CD4-positive, alpha-beta T cell (primary cell): ENCODE measurements around the gene MVB12A. TPM values are rescaled to one million over a fixed set of nuclear protein-coding genes. Genes with fewer than 3 reads are reported as not detected.

Experiments used
- ATAC-seq: fragments of 200-7000 bp; cut with Tn5 transposase; one replicate; pipeline ENCODE4 v1.10.0; 2022; ENCODE audit warnings: mild to moderate bottlenecking; ENCODE audit not compliant: poor library complexity
- CTCF ChIA-PET: fragments of 350-600 bp; sonication (Branson Sonifier 250); formaldehyde crosslinking; loops from one replicate; lab custom pipeline; 2021; ENCODE audit warnings: antibody characterized with exemption, inconsistent platforms; lab: Charles Lee
- POLR2A ChIA-PET: fragments of 350-600 bp; sonication (Branson Sonifier 250); formaldehyde crosslinking; loops from one replicate; lab custom pipeline; 2021; ENCODE audit warnings: antibody characterized with exemption, inconsistent platforms; lab: Charles Lee
- DNase-seq, 14 experiments: peaks; one replicate each; pipeline ENCODE4 v3.0.0-alpha.2; 2013 to 2020; ENCODE audit warnings: mixed read lengths in 2 of 14
- H3K27ac ChIP-seq, 2 donors: one replicate each; pipeline versions ENCODE4 v1.5.1 to v1.7.0; 2013; ENCODE audit warnings: low read length in 2 of 2, low read depth in 1 of 2, mild to moderate bottlenecking in 1 of 2
- H3K27me3 ChIP-seq, 2 experiments: 1 replicate in 1 of 2; 2 replicates in 1 of 2; pipeline versions ENCODE4 v1.6.1 to v1.7.0; 2013; ENCODE audit warnings: low read length in 2 of 2, control low read depth in 1 of 2, mild to moderate bottlenecking in 1 of 2, moderate library complexity in 1 of 2; ENCODE audit not compliant: insufficient read depth in 2 of 2, control insufficient read depth in 1 of 2
- H3K36me3 ChIP-seq: one replicate; pipeline ENCODE4 v1.6.1; 2013; ENCODE audit warnings: low read length, control low read depth; ENCODE audit not compliant: insufficient read depth
- H3K4me1 ChIP-seq: one replicate; pipeline ENCODE4 v1.6.1; 2013; ENCODE audit warnings: low read length, control low read depth; ENCODE audit not compliant: insufficient read depth
- H3K4me3 ChIP-seq: one replicate; pipeline ENCODE4 v1.5.1; 2013; ENCODE audit warnings: mild to moderate bottlenecking, low read length, moderate library complexity
- H3K9me3 ChIP-seq, 2 experiments: 1 replicate in 1 of 2; 2 replicates in 1 of 2; pipeline versions ENCODE4 v1.6.1 to v1.7.0; 2013; ENCODE audit warnings: low read length in 2 of 2, mild to moderate bottlenecking in 2 of 2, control low read depth in 1 of 2, moderate library complexity in 1 of 2; ENCODE audit not compliant: control insufficient read depth in 1 of 2, insufficient read depth in 1 of 2
- H3K27ac Mint-ChIP-seq: one replicate; pipeline ENCODE4 v1.8.0; 2020; ENCODE audit warnings: mixed read lengths
- H3K27me3 Mint-ChIP-seq: one replicate; pipeline ENCODE4 v1.8.0; 2021; ENCODE audit warnings: mixed read lengths
- H3K36me3 Mint-ChIP-seq: one replicate; pipeline ENCODE4 v1.8.0; 2021; ENCODE audit warnings: low read depth, mixed read lengths
- H3K4me1 Mint-ChIP-seq: one replicate; pipeline ENCODE4 v1.8.0; 2021; ENCODE audit warnings: low read depth, mixed read lengths
- H3K4me3 Mint-ChIP-seq: one replicate; pipeline ENCODE4 v1.8.0; 2020; ENCODE audit warnings: mild to moderate bottlenecking, mixed read lengths
- H3K9me3 Mint-ChIP-seq: one replicate; pipeline ENCODE4 v1.8.0; 2020; ENCODE audit warnings: mixed read lengths
- CTCF ChIP-seq: fragments of 200-600 bp; IDR thresholded peaks from one replicate; pipeline ENCODE4 v1.8.0; 2022; ENCODE audit warnings: antibody characterized with exemption, mild to moderate bottlenecking
- intact Hi-C, 2 experiments: fragments of 100-400 bp; cut with DNase I in 1 of 2; cut with micrococcal nuclease in 1 of 2; formaldehyde crosslinking; loops; one replicate each; pipeline versions ENCODE4 v1.15.1 to v1.9.0; 2023 to 2025; cut with DNase I, micrococcal nuclease
- total RNA-seq, 174 experiments: library from RNA in 2 of 174; stranded (reverse) in 2 of 174; gene quantifications; one replicate each; pipeline ENCODE4 v1.2.3 and lab custom pipeline; 2021 to 2026

Gene MVB12A
- total RNA-seq, 2 experiments from 2014 or later, result 9.8 to 10.7 TPM

- Histone ChIP-seq H3K27ac (no peak overlapping the region), H3K9me3 (peaks cover 0 to 9% of the 10 kb centered on the region in 2 experiments), H3K36me3 (no peaks in the 10 kb centered on the region), H3K4me3 (no peak overlapping the region), H3K27me3 (peaks cover 17 to 23% of the 10 kb centered on the region in 2 experiments), H3K4me1 (peaks cover 26% of the 10 kb centered on the region)
- Mint-ChIP-seq H3K36me3 (no peaks in the 10 kb centered on the region), H3K27ac (no peak overlapping the region), H3K9me3 (no peaks in the 10 kb centered on the region), H3K4me3 (no peak overlapping the region), H3K27me3 (peaks cover 62% of the 10 kb centered on the region), H3K4me1 (peaks cover 22% of the 10 kb centered on the region)
- no peak for TF ChIP-seq CTCF
- no peak for ATAC-seq
- intact Hi-C loops, result loop anchor here in 1 of 2 experiments (5.0 kb wide), 1 partner anchor 120 kb away; no protein-coding TSS in a partner anchor
- ChIA-PET CTCF (no interaction called here), POLR2A (no interaction called here)
- no peak for DNase-seq
These were observed 32.0 kb downstream of the MVB12A start for GRCh38 chr19:17451820-17452219.

GRCh38 chr19:17454576-17455071 is 34.8 kb downstream of the MVB12A start:
- peaks cover 22% of the 10 kb centered on the region for H3K4me1 Mint-ChIP-seq
- peak in 1 of 14 experiments; percentile 30 for DNase-seq
- H3K36me3 Mint-ChIP-seq, result no peaks in the 10 kb centered on the region
- H3K27me3 ChIP-seq, result peaks cover 28 to 30% of the 10 kb centered on the region in 2 experiments
- H3K27me3 Mint-ChIP-seq, result peaks cover 69% of the 10 kb centered on the region
- H3K36me3 ChIP-seq, result no peaks in the 10 kb centered on the region
- intact Hi-C loops, result loop anchor here in 1 of 2 experiments (5.0 kb wide), 1 partner anchor 118 kb away; no protein-coding TSS in a partner anchor
- H3K4me1 ChIP-seq, result peaks cover 16% of the 10 kb centered on the region
- POLR2A ChIA-PET, result no interaction called here
- H3K27ac ChIP-seq, result no peak overlapping the region
- H3K9me3 ChIP-seq, result peaks cover 0 to 9% of the 10 kb centered on the region in 2 experiments
- no peak overlapping the region for H3K4me3 Mint-ChIP-seq
- H3K4me3 ChIP-seq, result no peak overlapping the region
- no peak for ATAC-seq
- CTCF ChIA-PET, result interaction anchor here (1.1 to 1.3 kb wide), 3 partner anchors 11 to 405 kb away, joined by 3 to 4 read pairs (median 3); partner anchors contain the start of gene RPL18A
- H3K27ac Mint-ChIP-seq, result no peak overlapping the region
- TF ChIP-seq CTCF, result no peak
- no peaks in the 10 kb centered on the region for H3K9me3 Mint-ChIP-seq

GRCh38 chr19:17455308-17456123 is 35.7 kb downstream of the MVB12A start:
- Histone ChIP-seq H3K4me3 (no peak overlapping the region), H3K4me1 (peaks cover 16% of the 10 kb centered on the region), H3K27me3 (peaks cover 28 to 34% of the 10 kb centered on the region in 2 experiments), H3K27ac (no peak overlapping the region), H3K36me3 (no peaks in the 10 kb centered on the region), H3K9me3 (peaks cover 0 to 9% of the 10 kb centered on the region in 2 experiments)
- TF ChIP-seq CTCF, result no peak
- CTCF ChIA-PET, result interaction anchor here (0.7 kb wide), 1 partner anchor 36 kb away, joined by 3 read pairs; no protein-coding TSS in a partner anchor
- Mint-ChIP-seq H3K9me3 (no peaks in the 10 kb centered on the region), H3K4me1 (peaks cover 15% of the 10 kb centered on the region), H3K27ac (no peak overlapping the region), H3K27me3 (peaks cover 65% of the 10 kb centered on the region), H3K4me3 (no peak overlapping the region), H3K36me3 (no peaks in the 10 kb centered on the region)
- intact Hi-C loops, result no loop called here
- ATAC-seq (no peak), DNase-seq (peak in 1 of 14 experiments; percentile 22)
- POLR2A ChIA-PET, result no interaction called here
